Activated T-helper 9 cell treated with anti-CD3 and anti-CD28 coated beads, Interleukin-2, amount 50 U/mL, for 16 hours (primary cell): ENCODE results near the gene DMBT1.
A peak's percentile ranks its signal among the peaks of the same experiment; 100 is the strongest.

Source experiments
- DNase-seq: peaks from one replicate; pipeline ENCODE4 v3.0.0-alpha.2; 2020; ENCODE audit warnings: low read depth

DMBT1 gene

GRCh38 chr10:122548407-122549085, 12.0 kb upstream of the DMBT1 start:
- DNase-seq: no peak

- no peak for DNase-seq
Measured at GRCh38 chr10:122549636-122550035, 10.9 kb upstream of the DMBT1 start.

GRCh38 chr10:122550427-122550826, 10.1 kb upstream of the DMBT1 start:
- no peak for DNase-seq

GRCh38 chr10:122550983-122551382, 9.6 kb upstream of the DMBT1 start:
- no peak for DNase-seq

GRCh38 chr10:122551450-122551849, 9.1 kb upstream of the DMBT1 start:
- peak; percentile 12 for DNase-seq

GRCh38 chr10:122553341-122553740, 7.2 kb upstream of the DMBT1 start:
- no peak for DNase-seq

GRCh38 chr10:122554131-122555036, 6.2 kb upstream of the DMBT1 start:
- DNase-seq: no peak

GRCh38 chr10:122555442-122555841, 5.1 kb upstream of the DMBT1 start:
- no peak for DNase-seq

- DNase-seq: no peak
Measured at GRCh38 chr10:122557516-122557915, 3.0 kb upstream of the DMBT1 start.

- DNase-seq: no peak
Measured at GRCh38 chr10:122558452-122558851, 2.1 kb upstream of the DMBT1 start.

GRCh38 chr10:122559228-122559627, 1.3 kb upstream of the DMBT1 start:
- no peak for DNase-seq

- DNase-seq: no peak
Measured at GRCh38 chr10:122561212-122561611, 658 bp downstream of the DMBT1 start.

- DNase-seq: no peak
Measured at GRCh38 chr10:122561792-122562191, 1.2 kb downstream of the DMBT1 start.

GRCh38 chr10:122564980-122565379, 4.4 kb downstream of the DMBT1 start:
- DNase-seq: no peak

GRCh38 chr10:122565766-122566206, 5.2 kb downstream of the DMBT1 start:
- peak; percentile 43 for DNase-seq

GRCh38 chr10:122566632-122567031, 6.1 kb downstream of the DMBT1 start:
- DNase-seq: no peak

GRCh38 chr10:122567056-122567660, 6.6 kb downstream of the DMBT1 start:
- DNase-seq: no peak

GRCh38 chr10:122568551-122568950, 8.0 kb downstream of the DMBT1 start:
- no peak for DNase-seq

GRCh38 chr10:122570920-122571319, 10.4 kb downstream of the DMBT1 start:
- DNase-seq: no peak

GRCh38 chr10:122571892-122572291, 11.3 kb downstream of the DMBT1 start:
- DNase-seq: no peak

GRCh38 chr10:122575776-122576175, 15.2 kb downstream of the DMBT1 start:
- no peak for DNase-seq

GRCh38 chr10:122576291-122576690, 15.7 kb downstream of the DMBT1 start:
- DNase-seq: no peak
